ENCODE results near the gene VEGFA.

Gene VEGFA

DNA sequence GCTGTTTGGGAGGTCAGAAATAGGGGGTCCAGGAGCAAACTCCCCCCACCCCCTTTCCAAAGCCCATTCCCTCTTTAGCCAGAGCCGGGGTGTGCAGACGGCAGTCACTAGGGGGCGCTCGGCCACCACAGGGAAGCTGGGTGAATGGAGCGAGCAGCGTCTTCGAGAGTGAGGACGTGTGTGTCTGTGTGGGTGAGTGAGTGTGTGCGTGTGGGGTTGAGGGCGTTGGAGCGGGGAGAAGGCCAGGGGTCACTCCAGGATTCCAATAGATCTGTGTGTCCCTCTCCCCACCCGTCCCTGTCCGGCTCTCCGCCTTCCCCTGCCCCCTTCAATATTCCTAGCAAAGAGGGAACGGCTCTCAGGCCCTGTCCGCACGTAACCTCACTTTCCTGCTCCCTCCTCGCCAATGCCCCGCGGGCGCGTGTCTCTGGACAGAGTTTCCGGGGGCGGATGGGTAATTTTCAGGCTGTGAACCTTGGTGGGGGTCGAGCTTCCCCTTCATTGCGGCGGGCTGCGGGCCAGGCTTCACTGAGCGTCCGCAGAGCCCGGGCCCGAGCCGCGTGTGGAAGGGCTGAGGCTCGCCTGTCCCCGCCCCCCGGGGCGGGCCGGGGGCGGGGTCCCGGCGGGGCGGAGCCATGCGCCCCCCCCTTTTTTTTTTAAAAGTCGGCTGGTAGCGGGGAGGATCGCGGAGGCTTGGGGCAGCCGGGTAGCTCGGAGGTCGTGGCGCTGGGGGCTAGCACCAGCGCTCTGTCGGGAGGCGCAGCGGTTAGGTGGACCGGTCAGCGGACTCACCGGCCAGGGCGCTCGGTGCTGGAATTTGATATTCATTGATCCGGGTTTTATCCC, at the start of gene VEGFA:
Gene VEGFA, plus strand, starts transcription at position 686 of the 846 bp plus-strand sequence.
- DNase-seq, result peak; percentile 94

DNA sequence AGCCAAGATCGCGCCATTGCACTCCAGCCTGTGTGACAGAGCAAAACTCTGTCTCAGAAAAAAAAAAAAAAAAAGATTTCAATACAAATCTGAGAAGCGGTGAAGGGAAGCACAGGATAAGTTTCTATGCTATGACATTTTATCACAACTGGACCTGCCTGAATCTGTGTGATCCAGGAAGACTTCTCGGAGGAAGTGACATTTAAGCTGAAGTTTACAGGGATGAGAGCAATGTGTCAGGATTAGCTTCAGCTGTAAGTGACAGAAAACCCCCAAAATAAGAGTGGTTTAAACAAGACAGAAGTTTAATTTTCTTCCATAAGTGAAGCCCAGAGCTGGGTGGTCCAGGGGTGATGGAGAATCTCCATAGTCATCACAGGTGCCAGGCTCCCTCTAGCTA, 49.0 kb upstream of the VEGFA start:
- DNase-seq, result no peak

DNA sequence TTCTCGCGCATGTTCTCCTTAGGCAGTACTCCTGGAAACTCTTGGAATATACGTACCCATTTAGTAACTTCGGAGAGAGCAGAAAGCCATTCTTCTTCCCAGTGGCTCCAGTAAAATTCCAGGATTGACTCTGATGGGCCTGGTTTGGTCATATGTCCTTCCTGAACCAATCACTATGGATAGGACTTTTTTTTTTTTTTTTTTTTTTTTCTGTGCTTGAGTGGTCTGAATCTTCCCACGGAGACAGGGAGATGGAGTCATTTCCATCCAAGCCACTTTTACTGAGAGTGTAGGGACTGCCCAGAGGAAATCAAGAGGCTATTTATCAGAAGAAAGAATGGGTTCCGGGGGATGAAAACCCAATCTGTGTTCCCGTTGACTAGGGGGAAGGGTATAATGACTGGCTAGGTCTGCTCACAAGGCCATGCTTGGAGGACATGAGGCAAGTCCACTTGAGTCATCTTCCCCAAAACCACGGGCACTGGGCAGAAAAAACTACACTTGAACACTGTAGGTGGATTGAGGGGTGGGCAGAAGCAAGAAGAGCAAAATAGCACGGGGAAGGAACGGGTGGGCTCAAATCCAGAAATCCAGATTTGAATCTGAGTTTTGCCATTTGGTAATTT, 47.0 kb upstream of the VEGFA start:
- no peak for DNase-seq

DNA sequence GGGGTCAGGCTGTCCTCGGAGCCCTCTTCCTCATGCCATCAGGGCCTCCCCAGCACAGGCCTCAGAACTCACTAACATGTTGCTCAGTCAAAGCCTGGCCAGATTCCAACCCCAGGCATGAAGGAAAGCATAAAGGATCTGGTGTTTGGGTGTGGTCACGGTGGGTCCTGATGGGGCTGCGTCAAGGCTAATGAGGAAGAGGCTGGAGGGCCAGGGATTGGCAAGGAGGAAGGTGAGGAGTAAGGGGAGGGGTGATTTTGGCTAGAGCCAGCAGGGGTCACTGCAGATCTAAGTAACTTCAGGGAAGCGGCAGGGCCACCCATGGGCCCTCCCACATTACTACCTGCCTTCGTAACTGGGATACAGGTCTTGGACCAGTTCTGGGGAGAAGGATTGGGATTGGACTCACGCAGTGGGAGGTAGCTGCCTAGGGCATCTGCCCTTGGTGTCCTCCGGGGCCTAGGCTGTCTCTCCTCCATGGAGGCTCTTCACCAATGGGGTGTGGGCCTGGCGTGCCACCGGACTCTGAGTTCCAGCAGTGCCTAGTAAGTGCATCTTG, 46.2 kb upstream of the VEGFA start:
- DNase-seq, result peak; percentile 59

DNA sequence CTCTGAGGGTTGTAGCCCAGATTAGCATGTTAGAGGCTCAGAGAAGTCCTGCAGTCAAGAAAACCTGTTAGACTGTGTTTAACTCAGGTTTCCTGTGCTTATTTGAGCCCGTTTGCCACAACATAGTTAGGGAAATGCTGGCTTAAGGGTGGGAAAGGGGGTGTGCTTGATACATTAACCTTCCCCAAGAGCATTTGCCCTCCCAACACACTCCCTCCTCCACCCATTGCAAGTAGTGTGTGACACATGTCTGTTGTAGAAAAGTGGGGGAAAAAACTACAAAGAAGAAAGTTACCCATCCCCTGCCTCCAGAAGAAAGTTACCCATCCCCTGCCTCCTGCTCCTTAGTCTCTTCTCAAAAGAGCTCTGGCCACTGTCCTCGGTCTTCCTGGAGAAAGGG, 45.7 kb upstream of the VEGFA start:
- DNase-seq, result no peak

DNA sequence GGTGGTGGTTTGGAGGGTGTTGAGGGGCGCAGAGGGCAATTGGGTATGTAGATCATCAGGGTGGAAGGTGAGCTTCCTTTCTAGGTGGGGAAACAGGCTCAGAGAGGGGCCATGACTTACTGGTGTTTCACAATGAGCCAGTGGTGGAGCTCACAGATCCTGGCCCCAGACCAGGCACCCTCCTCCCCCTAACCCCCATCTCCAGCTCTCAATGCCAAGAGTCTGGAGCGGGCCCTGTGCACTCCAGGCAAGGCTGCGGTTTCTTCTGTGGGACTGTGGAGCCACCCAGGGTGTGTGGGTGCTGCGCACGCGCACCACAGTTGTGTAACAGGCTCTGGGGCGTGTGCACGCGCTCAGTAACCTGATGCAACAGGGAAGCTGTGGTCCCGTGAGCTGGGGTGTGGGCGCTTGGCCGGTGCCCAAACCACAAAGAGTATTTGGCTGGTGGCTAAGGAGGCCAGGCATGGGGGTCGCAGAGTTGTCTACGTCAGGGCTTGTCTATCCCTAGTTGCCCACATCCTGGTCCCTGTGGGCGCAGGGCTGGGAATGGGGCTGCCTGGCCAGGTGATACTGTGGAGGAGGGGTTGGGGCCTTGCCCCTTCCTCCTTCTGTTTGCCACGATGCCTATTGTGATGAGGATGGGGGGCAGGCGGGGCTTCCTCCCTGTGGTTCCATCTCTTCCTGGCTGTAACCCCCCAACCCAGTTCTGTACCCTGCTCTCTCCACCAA, 44.9 kb upstream of the VEGFA start:
- DNase-seq, result no peak

DNA sequence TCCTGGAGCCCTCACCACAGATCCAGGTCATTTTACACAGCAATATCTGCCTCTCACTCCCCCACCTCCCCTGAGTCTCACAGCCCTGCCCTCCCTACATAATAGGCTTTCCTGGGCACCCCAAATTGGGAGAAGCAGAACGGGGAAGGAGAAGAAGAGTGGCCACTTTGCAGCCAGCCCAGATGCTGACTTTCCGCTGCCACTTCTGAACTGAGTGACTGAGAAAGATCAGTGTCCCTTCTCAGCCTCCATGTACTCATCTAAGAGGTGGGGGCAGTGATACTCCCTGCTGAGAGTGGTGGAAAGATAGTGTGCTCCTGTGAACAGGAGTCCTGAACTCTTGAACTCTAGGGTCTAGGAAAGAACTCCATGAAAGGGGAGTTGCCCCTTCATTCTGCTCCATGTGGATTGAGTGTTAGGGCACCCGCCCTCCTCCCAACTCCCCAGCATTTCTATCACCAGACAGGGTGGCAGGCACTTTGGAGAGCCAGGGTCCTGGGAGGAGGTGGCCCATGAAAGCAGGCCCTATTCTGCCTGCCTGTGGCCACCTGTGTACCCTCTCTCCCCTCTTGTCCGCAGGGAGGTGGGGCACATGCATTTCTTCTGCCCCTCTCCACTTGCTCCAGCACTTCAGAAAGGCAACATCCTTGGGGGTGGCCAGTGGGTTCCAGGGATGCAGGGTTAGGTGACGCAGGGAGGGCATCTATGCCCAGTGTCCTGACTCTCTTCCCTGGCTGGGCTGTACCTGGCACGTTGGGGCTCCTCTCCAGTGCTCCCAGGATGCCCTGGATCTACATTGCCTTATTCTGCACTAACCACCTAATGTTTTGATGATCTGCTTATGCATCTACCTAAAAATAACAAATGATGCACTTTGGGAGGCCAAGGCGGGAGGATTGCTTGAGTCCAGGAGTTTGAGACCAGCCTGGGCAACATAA, 44.1 kb upstream of the VEGFA start:
- DNase-seq, result no peak

DNA sequence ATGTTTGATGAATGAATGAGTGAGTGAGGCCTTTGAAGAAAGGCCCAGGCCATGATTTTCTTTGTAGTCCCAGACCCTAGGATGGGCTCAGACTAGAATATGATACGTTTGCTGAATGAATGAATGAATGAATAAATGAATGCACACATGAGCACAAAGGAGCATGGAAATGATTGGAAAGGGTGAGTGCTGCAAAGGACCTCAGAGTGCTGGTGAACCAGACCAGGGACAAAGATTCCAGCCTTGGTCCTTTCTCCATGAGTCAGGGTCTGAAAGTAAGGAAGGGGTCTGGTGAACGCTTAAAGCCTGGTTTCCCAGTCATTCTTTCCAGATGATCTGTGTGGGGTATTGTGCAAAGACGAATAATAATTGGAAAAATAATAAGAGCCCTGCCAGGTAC, 42.4 kb upstream of the VEGFA start:
- no peak for DNase-seq

DNA sequence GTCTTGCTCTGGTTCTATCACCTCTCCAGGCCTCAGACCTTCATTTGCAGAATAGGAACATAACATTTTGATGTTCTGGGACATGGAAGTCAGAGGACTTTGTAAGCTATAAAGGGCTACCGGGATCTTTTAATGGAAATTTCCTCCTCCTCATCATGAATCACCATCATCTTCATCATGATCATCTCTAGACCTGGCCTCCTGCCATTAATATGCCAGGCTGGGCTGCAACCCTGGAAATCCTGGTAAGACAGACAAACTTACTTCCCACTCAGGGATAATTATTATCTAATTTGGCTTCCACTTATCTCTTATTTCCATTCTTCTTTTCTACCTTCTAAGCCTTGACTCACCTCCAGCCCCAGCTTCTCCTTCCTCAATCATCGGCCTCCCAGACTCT, 41.4 kb upstream of the VEGFA start:
- DNase-seq, result no peak

DNA sequence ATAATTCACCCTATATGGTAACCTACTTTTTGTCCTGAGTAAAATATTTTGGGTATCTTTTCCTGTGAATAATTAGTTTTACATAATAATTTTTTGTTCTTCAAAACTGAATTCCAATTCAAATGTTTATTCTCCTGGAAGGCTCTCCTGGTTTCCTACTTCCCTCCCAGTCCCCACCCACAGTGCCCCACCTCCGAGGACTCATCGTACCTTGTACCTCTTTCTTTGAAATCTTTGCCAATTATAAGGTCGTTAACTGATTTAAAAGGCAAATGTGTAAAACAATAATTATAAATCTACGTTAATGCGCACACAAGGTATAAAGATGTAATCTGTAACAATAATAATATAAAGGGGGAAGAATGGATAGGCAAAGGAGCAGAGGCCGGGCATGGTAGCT, 40.5 kb upstream of the VEGFA start:
- no peak for DNase-seq

DNA sequence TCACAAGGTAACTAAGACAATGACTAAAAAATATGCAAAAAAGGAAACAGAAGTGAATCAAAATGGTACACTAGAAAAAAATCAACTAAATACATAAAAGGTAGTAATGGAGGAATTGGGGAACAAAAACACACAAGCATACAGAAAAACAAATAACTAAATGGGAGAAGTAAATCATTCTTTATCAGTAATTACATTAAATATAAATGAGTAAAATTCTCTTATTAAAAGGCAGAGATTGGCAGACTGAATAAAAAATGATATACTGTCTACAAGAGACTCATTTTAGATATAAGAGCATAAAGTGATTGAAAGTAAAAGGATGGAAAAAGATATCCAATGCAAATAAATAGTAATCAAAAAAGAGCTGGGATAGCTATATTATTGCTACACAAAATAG, 39.4 kb upstream of the VEGFA start:
- no peak for DNase-seq

DNA sequence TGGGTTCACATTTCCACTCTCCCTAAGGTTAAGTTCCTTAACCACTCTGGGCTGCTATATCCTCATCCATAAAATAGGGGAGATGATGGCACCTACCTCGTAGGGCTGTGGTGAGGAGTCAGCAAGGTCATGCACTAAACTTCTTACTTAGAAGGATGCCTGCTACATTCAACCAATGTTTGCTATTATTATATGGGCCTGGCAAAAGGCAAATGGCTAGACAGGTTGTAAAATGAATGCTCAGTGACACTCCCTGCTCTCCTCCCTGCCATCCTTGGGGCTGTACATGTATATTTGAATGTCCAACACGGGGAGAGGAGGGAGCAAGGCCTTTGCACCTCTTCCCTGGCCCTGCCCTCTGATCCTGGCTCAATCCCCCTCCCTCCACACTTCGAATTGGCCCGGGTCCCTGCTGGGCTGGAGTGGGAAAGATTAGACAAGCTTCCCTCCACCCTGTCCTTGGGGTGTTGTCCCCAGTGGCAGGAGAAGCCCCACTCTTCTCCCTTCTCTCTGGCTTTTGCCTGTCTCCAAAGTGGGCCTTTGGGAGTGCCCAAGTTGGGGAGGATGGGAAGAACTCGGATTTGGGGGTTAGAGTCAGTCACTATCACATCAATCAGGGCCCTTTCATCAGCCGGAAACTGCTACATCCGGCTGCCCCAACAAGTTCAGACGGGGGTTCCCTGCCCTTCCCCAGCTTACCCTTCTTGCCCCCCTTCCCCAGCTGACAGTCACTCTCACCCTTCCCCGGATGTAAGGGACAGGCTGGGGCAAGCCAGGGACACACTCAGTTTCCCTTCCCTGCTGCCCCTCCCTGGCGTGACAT, 36.3 kb upstream of the VEGFA start:
- DNase-seq, result no peak

DNA sequence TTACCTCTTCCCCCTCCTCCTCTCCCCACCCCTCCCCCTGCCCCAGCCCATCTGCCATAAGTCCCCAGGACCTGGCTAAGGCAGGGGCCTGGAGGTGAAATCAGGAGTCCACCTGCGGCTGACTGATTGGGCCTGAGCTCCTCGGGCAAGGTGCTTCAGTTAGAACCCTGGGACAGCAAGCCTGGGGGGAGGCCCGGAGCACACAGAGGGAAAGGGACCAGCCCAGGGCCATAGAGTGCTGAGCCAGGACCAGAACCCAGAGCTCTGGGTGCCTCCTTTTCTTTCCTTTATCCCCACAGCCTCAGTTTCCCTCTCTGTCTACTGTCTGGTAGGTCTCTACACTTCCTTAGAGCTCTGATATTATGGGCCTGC, 35.7 kb upstream of the VEGFA start:
- no peak for DNase-seq

DNA sequence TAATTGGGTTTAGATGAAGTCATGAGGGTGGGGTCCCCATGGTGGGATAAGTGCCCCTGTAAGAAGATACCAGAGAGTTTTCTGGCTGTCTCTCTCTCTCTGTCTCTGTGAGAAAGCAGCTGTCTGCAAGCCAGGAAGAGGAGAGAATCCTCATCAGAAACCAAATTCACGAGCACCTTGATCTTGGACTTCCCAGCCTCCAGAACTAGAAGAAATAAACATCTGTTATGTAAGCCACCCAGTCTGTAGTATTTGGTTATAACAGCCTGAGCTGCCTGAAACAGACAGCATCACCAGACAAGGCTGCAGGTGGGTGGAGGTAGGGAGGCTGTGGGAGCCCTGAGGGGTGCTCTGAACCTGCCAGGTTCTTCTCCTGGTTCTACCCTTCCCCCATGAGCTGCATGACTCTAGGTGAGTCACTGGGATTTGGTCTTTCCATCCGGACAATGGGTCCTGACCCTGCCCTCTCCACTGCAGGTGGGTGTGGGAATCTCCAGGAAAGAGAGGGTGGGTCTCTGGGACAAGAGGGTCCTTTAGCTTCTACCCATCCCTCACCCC, 34.3 kb upstream of the VEGFA start:
- no peak for DNase-seq

DNA sequence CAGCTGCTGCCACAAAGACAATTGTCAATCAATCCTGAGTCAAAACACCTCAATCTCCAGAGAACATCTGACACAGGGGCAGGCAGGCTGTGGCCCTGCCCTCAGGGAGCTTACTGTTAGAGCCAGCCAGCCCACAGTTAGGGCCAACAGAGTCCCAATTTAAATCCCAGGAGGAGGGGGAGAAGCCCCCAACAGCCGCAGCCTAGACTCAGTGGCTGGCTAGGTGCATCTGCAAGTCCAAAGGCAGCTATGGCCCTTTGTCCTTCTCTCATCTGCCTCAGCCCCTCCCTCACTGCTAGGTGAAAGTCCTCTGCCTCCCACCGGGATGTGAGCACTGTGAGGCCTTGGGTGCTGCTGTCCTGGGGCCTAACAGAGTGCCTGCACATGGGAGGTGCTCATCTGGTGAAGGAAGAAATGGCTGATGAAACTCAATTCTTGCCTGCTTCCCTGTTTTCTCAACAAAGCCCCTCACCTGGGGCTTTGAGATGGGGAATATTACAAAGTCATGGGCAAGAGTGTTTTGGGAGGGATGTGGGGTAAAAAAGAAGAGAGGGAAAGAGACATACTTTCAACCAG, 33.7 kb upstream of the VEGFA start:
- DNase-seq, result no peak

DNA sequence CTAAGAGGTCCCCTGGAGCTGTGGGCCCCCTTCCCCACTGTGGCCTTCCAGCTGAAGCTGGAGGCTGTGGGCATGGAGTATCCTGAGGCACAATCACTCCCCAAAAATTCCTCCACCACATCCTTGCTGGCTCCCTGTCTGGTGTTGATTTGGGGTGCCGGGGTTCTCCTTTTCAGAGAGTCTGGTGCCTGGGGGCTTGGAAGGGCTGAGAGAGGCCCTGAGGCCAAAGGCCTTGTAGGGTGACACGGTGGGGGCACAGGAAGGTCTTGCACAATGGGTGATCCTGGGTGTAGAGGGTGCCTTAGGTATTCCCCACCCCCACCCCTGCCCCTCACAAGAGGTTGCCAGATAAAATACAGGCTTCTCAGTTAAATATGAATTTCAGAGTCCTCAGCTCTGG, 33.2 kb upstream of the VEGFA start:
- DNase-seq, result no peak

DNA sequence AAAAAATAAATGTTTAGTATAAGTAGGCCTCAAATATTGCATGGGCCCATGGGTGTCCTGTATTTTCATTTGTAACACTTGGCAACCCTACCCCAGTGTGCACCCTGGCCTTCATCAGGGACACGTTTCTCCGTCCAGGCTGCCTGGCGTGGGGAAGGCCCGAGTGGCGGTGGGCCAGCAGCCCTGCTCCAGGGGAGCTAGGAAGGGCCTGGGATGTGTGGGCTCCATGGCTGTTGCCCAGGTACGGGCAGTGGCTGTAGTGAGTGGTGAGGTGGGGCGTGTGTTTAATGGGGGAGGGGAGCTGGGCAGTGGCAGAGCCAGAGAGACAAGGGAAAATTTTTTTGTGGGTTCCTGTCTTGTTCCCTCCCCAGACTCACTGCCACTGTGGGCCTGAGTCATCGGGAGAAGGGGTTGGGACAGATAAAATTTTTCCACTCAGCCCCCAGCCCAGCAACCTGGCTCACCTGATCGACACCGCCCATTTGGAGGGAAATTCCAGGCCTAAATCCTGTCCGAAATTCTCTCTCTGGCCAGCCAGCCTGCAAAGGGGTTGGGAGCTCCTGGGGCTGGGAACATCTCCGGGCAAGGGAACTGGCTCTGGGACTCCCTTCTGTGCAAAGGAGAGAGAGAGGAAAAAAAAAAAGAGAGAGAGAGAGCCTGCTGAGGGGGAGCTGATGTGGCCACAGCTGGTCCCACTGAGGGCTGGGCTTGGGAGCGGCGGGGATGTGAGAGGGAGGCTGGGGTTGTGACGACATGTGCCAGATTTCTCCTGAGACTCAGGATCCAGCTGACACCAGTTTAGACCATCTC, 32.5 kb upstream of the VEGFA start:
- DNase-seq, result no peak

DNA sequence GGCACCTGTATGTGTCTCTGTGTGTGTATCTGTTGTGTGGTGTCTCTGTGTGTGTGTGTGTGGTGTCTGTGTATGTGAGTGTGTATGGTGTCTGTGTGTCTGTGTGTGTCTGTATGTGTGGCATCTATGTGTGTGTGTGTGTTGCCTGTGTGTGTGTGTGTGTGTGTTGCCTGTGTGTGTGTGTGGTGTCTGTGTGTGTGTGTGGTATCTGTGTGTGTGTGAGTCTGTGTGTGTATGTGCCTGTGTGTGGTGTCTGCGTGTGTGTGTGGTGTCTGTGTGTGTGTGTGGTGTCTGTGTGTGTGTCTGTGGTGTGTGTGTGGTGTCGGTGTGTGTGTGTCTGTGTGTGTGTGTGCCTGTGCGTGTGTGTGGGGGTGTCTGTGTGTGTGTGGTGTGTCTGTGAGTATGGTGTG, 31.7 kb upstream of the VEGFA start:
- DNase-seq, result no peak

DNA sequence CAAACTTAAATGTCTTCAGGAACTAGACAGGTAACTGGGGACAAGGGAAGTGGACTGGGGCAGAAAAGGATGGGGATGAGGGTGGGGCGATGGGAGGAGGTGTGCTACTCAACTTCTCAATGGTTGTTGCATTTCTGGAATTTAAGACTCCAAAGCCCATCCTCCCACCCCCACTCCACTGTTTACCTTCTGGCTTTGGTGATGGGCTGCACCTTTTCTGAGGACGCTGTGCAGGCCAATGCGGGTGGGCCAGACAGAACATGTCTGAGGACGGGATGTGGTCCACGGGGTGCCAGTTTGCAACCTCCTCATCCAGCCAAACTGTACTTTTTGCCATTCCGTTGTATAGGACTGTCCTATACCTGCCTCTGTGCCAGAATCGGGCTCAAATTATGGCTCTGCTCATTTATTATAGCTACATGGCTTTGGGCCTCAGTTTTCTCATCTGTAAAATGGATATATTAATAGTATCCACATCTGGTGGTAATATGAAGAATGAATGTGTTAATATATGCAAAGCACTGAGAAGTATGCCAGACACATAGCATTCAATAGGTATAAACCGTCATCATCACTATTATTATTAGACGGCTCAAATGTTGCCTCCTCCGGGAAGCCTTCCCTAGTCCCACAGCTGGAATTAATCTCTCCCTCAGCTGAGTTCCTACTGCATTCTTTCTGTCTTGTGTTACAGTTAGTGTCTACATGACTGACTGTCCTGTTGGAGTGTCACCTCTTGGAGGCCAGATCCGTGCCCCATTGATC, 31.0 kb upstream of the VEGFA start:
- no peak for DNase-seq

Measured in retina (tissue), 1 donor.